SK-N-SH (cell line): ENCODE results near the gene CHRNB2. TPM values are rescaled to one million over a fixed set of nuclear protein-coding genes. Genes with fewer than 3 reads are reported as not detected.
A peak's percentile ranks its signal among the peaks of the same experiment; 100 is the strongest.

Source experiments
- CTCF ChIA-PET: fragments of 300-600, 350-600 bp; formaldehyde crosslinking; extraction: SDS; loops from one replicate; lab custom pipeline; 2021; lab: Yijun Ruan, JAX
- POLR2A ChIA-PET: fragments of 350-600 bp; sonication (Branson Sonifier 250); formaldehyde crosslinking; extraction: SDS; loops from one replicate; lab custom pipeline; 2020; ENCODE audit warnings: antibody characterized with exemption, inconsistent platforms; lab: Yijun Ruan, JAX
- DNase-seq: peaks from one replicate; pipeline ENCODE4 v3.0.0; 2012
- H2AFZ ChIP-seq: fragments of 200-600 bp; sonication (generic); 2 replicates; pipeline ENCODE4 v1.8.1; 2016; ENCODE audit warnings: antibody characterized with exemption, mild to moderate bottlenecking, low read depth
- H3F3A ChIP-seq: fragments of 200-600 bp; sonication (generic); replicated peaks from 2 replicates; pipeline ENCODE3; 2016; ENCODE audit warnings: antibody characterized with exemption, mild to moderate bottlenecking; ENCODE audit not compliant: insufficient read depth
- H3K27ac ChIP-seq, 2 experiments: fragments of 200-500 bp in 1 of 2; fragments of 200-600 bp in 1 of 2; sonication (Bioruptor generic) in 1 of 2; sonication (generic), shearing (Covaris generic) in 1 of 2; 2 replicates each; pipeline versions ENCODE4 v1.5.1 to v1.6.1; 2014 to 2016; ENCODE audit warnings: low read depth in 2 of 2, inconsistent platforms in 1 of 2, low read length in 1 of 2, mild to moderate bottlenecking in 1 of 2, mixed read lengths in 1 of 2
- H3K27me3 ChIP-seq: fragments of 200-600 bp; sonication (generic), shearing (Covaris generic); 2 replicates; pipeline ENCODE4 v1.6.1; 2016; ENCODE audit warnings: mixed run types; ENCODE audit not compliant: insufficient read depth
- H3K36me3 ChIP-seq, 2 experiments: fragments of 200-500 bp in 1 of 2; fragments of 200-600 bp in 1 of 2; sonication (Bioruptor generic) in 1 of 2; sonication (generic) in 1 of 2; replicated peaks in 1 of 2; 2 replicates each; pipeline versions ENCODE3 to v1.5.1; 2014 to 2016; ENCODE audit warnings: low read length in 1 of 2, mild to moderate bottlenecking in 1 of 2; ENCODE audit not compliant: insufficient read depth in 2 of 2, control insufficient read depth in 1 of 2
- H3K4me1 ChIP-seq, 2 experiments: fragments of 200-500 bp in 1 of 2; fragments of 200-600 bp in 1 of 2; sonication (Bioruptor generic) in 1 of 2; sonication (generic), shearing (Covaris generic) in 1 of 2; 2 replicates each; pipeline versions ENCODE4 v1.5.1 to v1.6.1; 2014 to 2016; ENCODE audit warnings: low read depth in 1 of 2, low read length in 1 of 2, mixed run types in 1 of 2; ENCODE audit not compliant: insufficient read depth in 2 of 2, control insufficient read depth in 1 of 2
- H3K4me2 ChIP-seq: fragments of 200-600 bp; sonication (generic), shearing (Covaris generic); 2 replicates; pipeline ENCODE4 v1.6.1; 2017; ENCODE audit warnings: mixed run types
- H3K4me3 ChIP-seq, 2 experiments: fragments of 200-500 bp in 1 of 2; fragments of 200-600 bp in 1 of 2; sonication (Bioruptor generic) in 1 of 2; sonication (generic), shearing (Covaris generic) in 1 of 2; 2 replicates each; pipeline versions ENCODE4 v1.5.1 to v1.8.1; 2014 to 2016; ENCODE audit warnings: low read depth in 2 of 2, inconsistent platforms in 1 of 2, low read length in 1 of 2, mild to moderate bottlenecking in 1 of 2, mixed read lengths in 1 of 2, moderate library complexity in 1 of 2
- H3K79me2 ChIP-seq: fragments of 200-600 bp; sonication (generic); 2 replicates; pipeline ENCODE4 v1.8.1; 2017; ENCODE audit warnings: mild to moderate bottlenecking; ENCODE audit not compliant: insufficient read depth
- H3K9ac ChIP-seq: fragments of 200-600 bp; sonication (generic); 2 replicates; pipeline ENCODE4 v1.6.1; 2017; ENCODE audit warnings: mixed run types
- H3K9me2 ChIP-seq: fragments of 200-600 bp; sonication (generic); 2 replicates; pipeline ENCODE4 v1.6.1; 2017; ENCODE audit warnings: mixed run types
- H3K9me3 ChIP-seq: fragments of 200-600 bp; sonication (generic); 2 replicates; pipeline ENCODE4 v1.6.1; 2017; ENCODE audit warnings: mixed run types, mild to moderate bottlenecking, moderate library complexity
- H4K20me1 ChIP-seq: fragments of 200-600 bp; sonication (generic); 2 replicates; pipeline ENCODE4 v1.6.1; 2017; ENCODE audit warnings: mild to moderate bottlenecking, mixed run types; ENCODE audit not compliant: insufficient read depth
- CHD2 ChIP-seq: fragments of 150-350 bp; IDR thresholded peaks from 2 replicates; pipeline ENCODE4 v1.6.1; 2018; ENCODE audit warnings: low read length; ENCODE audit not compliant: partially characterized antibody
- CTCF ChIP-seq: fragments of 200-600 bp; sonication (generic); IDR thresholded peaks from 2 replicates; pipeline ENCODE4 v1.6.1; 2017; ENCODE audit warnings: antibody characterized with exemption, mild to moderate bottlenecking, moderate library complexity
- ELF1 ChIP-seq: IDR thresholded peaks from 2 replicates; pipeline ENCODE4 v1.4.0; 2012
- EZH2phosphoT487 ChIP-seq: fragments of 200-600 bp; sonication (generic); IDR thresholded peaks from 2 replicates; pipeline ENCODE4 v1.6.1; 2017; ENCODE audit warnings: low read depth, mixed run types, mild to moderate bottlenecking, antibody characterized with exemption, moderate library complexity, borderline replicate concordance
- FOXJ3 ChIP-seq: sonication (generic); formaldehyde crosslinking; IDR thresholded peaks from 2 replicates; pipeline ENCODE4 v1.5.1; 2020; ENCODE audit warnings: mild to moderate bottlenecking, missing genetic modification reagents
- GABPA ChIP-seq: IDR thresholded peaks from 2 replicates; pipeline ENCODE4 v1.4.0; 2012; ENCODE audit warnings: low read depth, mild to moderate bottlenecking
- GATA2 ChIP-seq: sonication (generic); formaldehyde crosslinking; IDR thresholded peaks from 2 replicates; pipeline ENCODE4 v1.5.0; 2020; ENCODE audit warnings: mild to moderate bottlenecking, missing genetic modification reagents
- IRF3 ChIP-seq: fragments of 150-350 bp; IDR thresholded peaks from 2 replicates; pipeline ENCODE4 v1.6.1; 2016; ENCODE audit warnings: mild to moderate bottlenecking, low read depth, low read length
- JUND ChIP-seq: IDR thresholded peaks from 2 replicates; pipeline ENCODE4 v1.4.0; 2012
- MEF2A ChIP-seq: IDR thresholded peaks from 2 replicates; pipeline ENCODE4 v1.4.0; 2012; ENCODE audit warnings: low read depth, borderline replicate concordance
- MXI1 ChIP-seq: IDR thresholded peaks from 2 replicates; pipeline ENCODE4 v1.6.1; 2012; ENCODE audit warnings: mild to moderate bottlenecking, low read depth, low read length, improper control_type of control experiment
- NRF1 ChIP-seq: IDR thresholded peaks from 2 replicates; pipeline ENCODE4 v1.6.1; 2012; ENCODE audit warnings: low read depth, mild to moderate bottlenecking, low read length
- RAD21 ChIP-seq: IDR thresholded peaks from 2 replicates; pipeline ENCODE4 v1.6.1; 2012; ENCODE audit warnings: mild to moderate bottlenecking, low read length
- REST ChIP-seq: IDR thresholded peaks from 2 replicates; pipeline ENCODE4 v1.6.1; 2012; ENCODE audit warnings: mild to moderate bottlenecking, low read depth, low read length, moderate library complexity
- RXRA ChIP-seq: IDR thresholded peaks from 2 replicates; pipeline ENCODE4 v1.4.0; 2012; ENCODE audit warnings: low read depth, mild to moderate bottlenecking, borderline replicate concordance
- SMC3 ChIP-seq: IDR thresholded peaks from 2 replicates; pipeline ENCODE4 v1.6.1; 2012; ENCODE audit warnings: low read depth, low read length, improper control_type of control experiment
- TCF12 ChIP-seq: IDR thresholded peaks from 2 replicates; pipeline ENCODE4 v1.4.0; 2012
- TEAD4 ChIP-seq: IDR thresholded peaks from 2 replicates; pipeline ENCODE4 v1.4.0; 2012; ENCODE audit warnings: mild to moderate bottlenecking, borderline replicate concordance; ENCODE audit not compliant: insufficient read depth
- USF2 ChIP-seq: fragments of 150-350 bp; IDR thresholded peaks from 2 replicates; pipeline ENCODE4 v1.6.1; 2017; ENCODE audit warnings: antibody characterized with exemption, low read length, low read depth, borderline replicate concordance
- YY1 ChIP-seq: IDR thresholded peaks from 2 replicates; pipeline ENCODE4 v1.4.0; 2012; ENCODE audit warnings: low read depth, mild to moderate bottlenecking
- WGBS: methylation state at CpG from one replicate; pipeline ENCODE4 v1.1.6; 2017; ENCODE audit warnings: low lambda C conversion rate; 5-methylcytosine and 5-hydroxymethylcytosine counted together
- polyA plus RNA-seq, 3 experiments: library from polyadenylated mRNA; depleted of rRNA; stranded (reverse); fragments of >200 nt; gene quantifications; 2 replicates each; pipeline ENCODE4 v1.2.3, GENCODE V29; 2012

The CHRNB2 gene
- polyA plus RNA-seq, 1 of the 3 experiments (the other 2 are of a cell fraction), result 0.64 TPM

GRCh38 chr1:154541231-154541630 is 26.3 kb upstream of the CHRNB2 start:
- 50% methylated on average over 6 of the region's 6 CpGs for WGBS
- Histone ChIP-seq H3K9ac (no peak overlapping the region), H3K9me2 (no peaks in the 10 kb centered on the region), H3K4me3 (no peak overlapping the region), H3K4me1 (no peaks in the 10 kb centered on the region), H3K4me2 (no peak overlapping the region), H3F3A (no peaks in the 10 kb centered on the region), H3K27ac (no peak overlapping the region), H2AFZ (no peak overlapping the region), H3K36me3 (no peaks in the 10 kb centered on the region), H4K20me1 (no peaks in the 10 kb centered on the region), H3K27me3 (peaks cover 21% of the 10 kb centered on the region; the same call in 1 of the 2 replicates), H3K9me3 (no peaks in the 10 kb centered on the region), H3K79me2 (no peaks in the 10 kb centered on the region)
- POLR2A ChIA-PET, result no interaction called here
- TF ChIP-seq MEF2A, result no peak
- TF ChIP-seq SMC3, result no peak
- CTCF ChIA-PET, result interaction anchor here (0.6 to 2.7 kb wide), 4 partner anchors 8 to 62 kb away, joined by 3 to 17 read pairs (median 3); no protein-coding TSS in a partner anchor
- no peak for DNase-seq

- Histone ChIP-seq H3K9ac (no peak overlapping the region), H3K9me3 (no peaks in the 10 kb centered on the region), H3K36me3 (peaks cover 1 to 31% of the 10 kb centered on the region in 2 experiments), H3K9me2 (no peaks in the 10 kb centered on the region), H2AFZ (no peak overlapping the region), H3K4me1 (peaks cover 0 to 22% of the 10 kb centered on the region in 2 experiments; a peak in 1 of 4 replicates), H3K27me3 (peaks cover 2% of the 10 kb centered on the region; the same call in 1 of the 2 replicates), H3K27ac (peak overlapping the region in 1 of 2 experiments; percentile 78; a peak in 2 of 4 replicates), H3K4me3 (no peak overlapping the region; a peak in 1 of 4 replicates), H3F3A (peaks cover 15% of the 10 kb centered on the region), H4K20me1 (no peaks in the 10 kb centered on the region), H3K79me2 (no peaks in the 10 kb centered on the region), H3K4me2 (no peak overlapping the region)
- ChIA-PET CTCF (interaction anchor here (0.6 to 7.4 kb wide), 43 partner anchors 9 to 623 kb away, joined by 3 to 187 read pairs (median 4); partner anchors contain the start of genes CHRNB2 and IL6R), POLR2A (interaction anchor here (1.0 to 1.3 kb wide), 2 partner anchors 9 to 67 kb away, joined by 3 to 4 read pairs; no protein-coding TSS in a partner anchor)
- 65% methylated on average over 13 of the region's 13 CpGs for WGBS
- peak; percentile 88 for DNase-seq
- peak; percentile 89 for TF ChIP-seq RAD21
- TF ChIP-seq MXI1, result no peak
- TF ChIP-seq EZH2phosphoT487, result no peak
- TF ChIP-seq TEAD4, result no peak
- TF ChIP-seq GABPA, result no peak
- TF ChIP-seq CHD2, result no peak
- TF ChIP-seq JUND, result no peak
- peak; percentile 69 for TF ChIP-seq CTCF
- no peak for TF ChIP-seq ELF1
- no peak for TF ChIP-seq IRF3
- TF ChIP-seq NRF1, result no peak
- no peak for TF ChIP-seq REST
- TF ChIP-seq USF2, result no peak
- no peak for TF ChIP-seq YY1
- no peak for TF ChIP-seq GATA2 (CRISPR knock-in tag)
- TF ChIP-seq FOXJ3 (CRISPR knock-in tag), result no peak
- TF ChIP-seq TCF12, result no peak
- TF ChIP-seq RXRA, result no peak
Measured at GRCh38 chr1:154546264-154547063, 21.1 kb upstream of the CHRNB2 start.
